Suppressor macrophage treated with lipopolysaccharide for 1 hour (primary cell): ENCODE measurements around the gene MCTP2.

ENCODE experiments used
- DNase-seq, 3 donors: peaks; one replicate each; pipeline ENCODE4 v3.0.0-alpha.2; 2020 to 2022

The MCTP2 gene

DNA sequence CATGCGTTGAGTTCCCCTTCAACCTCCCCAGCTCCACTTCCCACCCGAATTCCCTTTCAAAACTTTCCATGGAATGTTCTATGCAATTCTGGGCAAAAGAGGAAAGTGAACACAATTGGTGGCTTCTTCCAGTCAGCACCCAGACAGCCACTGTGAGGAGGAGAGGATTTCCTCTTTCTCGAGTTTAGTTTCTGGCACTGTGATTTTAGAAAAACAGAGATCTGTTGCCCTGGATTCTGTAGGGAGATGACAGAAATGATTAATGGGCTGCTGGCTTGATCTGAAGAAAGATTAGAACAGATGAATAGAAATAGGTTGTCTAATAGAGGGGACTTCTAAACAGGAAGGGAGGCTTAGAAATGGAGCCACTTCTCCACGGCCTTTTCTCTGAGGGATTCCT is 172.0 kb downstream of the MCTP2 start:
- DNase-seq, result peak; percentile 24 to 37 (median 25)

DNA sequence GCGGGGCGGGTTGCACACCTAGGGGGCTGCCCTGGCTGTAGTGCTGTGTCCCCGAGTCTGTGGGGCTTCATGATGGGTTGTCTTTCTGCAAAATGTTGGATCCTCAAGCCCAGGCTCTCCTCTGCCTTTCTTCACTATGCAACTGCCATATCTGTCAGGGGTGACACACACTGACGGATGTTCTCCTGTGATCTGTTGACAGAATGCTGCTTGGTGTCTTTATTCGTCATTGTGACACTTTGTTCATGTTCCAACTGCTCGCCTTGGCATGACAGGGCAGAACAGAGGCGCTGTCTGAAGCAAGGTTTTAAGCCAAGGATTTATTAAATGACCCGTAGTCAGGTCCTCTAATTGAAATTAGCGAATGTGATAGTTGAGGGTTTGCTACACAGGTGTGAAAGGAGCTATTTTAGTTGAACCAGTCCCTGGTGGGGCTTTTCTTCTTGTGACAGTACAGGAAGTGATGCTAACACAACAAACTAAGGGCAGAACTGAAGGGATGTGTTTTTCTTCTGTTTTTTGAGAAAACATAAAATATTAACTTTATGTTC is 173.4 kb downstream of the MCTP2 start:
- no peak for DNase-seq

DNA sequence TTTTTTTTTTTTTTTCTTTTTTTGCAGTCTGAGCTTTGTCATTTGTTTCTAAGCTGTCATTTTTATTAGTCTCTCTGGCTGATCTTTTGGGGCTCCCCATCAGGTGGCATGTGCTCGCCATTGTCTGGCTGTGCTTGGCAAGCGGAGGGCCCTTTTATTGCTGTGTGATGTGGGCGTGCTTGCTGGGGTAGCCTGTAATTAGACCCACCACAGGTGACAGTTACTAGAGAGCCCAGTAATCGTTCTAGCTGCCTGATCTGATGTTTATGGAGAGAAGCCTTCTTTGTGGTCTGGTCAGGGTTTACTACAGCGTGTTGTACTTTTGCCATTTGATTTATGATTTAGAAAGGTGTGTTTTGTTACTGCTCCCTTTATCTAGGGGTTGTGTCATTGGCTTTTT is 179.9 kb downstream of the MCTP2 start:
- DNase-seq, result no peak

DNA sequence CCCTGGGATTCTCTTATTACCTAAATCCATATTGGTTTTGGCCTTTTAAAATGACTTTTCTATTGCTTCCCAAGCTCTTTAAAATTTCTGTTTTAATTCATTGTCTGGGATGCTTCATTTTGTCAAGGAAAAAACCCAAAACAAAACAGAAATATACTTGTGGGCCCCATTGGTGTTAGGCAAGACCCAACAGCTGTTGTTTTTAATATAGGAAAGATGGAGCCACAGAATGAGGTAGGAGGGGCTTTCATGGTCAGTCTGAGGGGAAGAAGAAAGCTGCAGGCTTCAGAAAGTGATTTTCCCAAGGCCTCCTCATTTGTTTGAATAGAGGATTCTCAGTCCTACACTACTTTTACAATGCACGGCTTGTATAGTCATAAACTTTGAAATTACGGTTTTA is 180.5 kb downstream of the MCTP2 start:
- no peak for DNase-seq

DNA sequence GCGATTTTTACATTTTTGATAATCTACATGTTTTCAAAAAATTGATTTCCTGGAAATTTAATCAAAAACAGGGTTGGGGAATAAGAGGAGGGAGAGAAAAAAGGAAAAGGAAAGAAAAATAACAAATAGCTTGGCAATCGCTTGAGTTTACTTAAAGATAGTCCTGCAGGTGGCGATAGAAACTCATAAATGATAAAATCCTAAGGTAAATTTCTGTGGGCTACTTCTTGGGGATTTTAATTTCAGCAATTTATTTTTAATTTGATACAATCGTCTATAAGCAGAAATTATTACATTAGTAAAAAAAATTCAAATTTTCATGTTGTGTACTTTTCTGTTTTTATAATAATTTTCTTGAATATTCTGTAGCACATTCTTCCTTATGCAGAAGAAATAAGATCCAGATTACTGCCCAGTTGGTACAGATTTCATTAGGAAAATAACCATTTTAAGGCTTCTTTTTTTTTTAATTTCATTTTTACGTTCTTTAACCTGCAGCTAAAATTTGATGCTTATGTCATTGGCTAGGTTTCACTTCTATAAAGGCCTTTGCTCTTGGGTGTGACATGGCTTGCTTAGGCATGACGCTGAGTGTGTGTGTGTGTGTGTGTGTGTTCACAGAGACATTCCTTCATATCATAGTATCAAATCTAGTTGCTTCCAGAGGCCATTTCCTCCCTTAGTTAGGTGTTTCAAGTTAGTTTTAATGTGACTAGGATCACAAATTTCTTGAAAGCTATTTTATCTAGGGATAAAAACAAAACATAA is 181.8 kb downstream of the MCTP2 start:
- peak; percentile 44 to 60 (median 53) for DNase-seq

DNA sequence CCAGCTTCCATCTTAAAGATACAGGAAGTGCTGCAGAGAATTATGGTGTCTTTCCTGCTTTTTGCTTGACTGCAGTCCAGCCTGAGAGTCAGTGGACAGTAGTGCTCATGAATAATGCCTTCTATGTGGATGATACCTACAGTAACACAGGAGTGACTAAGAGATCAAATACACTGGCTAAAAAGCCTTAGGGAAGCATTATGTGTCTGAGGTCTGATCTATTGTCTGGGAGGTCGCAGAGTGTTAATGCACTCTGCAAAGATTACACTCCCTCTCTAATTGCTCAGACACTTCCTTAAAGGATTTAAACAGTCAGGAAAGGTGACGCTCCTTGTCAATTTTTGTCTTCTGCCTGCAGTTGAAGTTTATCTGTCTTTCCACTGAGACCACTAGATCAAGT is 183.6 kb downstream of the MCTP2 start:
- DNase-seq, result no peak

DNA sequence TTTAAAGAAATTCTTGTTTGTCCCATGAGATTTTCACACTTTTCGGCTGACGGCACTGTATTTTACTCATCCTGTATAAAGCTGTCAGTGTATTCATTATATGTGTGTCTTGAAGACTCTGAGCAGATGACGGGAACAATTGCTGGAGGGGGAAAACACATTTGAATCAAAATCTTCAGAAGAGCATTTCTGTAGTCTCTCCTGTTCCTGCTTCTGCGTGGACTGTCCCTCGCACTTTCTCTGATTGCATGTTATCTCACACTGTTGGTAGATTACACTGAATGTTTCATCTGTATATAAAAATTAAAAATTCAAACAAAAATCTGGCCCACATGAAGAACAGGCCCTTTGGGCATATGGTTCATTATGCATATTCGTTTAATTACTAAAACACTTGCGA is 184.9 kb downstream of the MCTP2 start:
- no peak for DNase-seq

DNA sequence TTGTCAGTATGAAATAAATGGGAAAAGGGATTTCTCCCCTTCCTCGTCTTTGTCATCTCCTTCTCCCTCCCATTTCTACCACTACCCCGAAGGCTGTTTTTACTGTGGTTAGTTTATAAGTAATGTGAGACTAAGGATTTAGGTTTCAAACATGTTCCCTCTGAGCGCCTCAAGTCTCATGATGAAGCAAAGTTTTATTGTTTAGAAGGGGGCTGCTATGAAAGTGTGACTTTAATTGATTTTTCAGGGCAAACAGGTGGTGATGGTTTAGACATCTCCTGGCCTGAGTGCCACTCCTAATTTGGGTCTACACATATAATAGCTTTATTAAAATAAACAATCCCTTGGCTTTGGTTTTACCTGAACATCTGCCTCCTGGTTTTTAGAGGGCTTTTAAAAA is 185.5 kb downstream of the MCTP2 start:
- DNase-seq, result no peak

DNA sequence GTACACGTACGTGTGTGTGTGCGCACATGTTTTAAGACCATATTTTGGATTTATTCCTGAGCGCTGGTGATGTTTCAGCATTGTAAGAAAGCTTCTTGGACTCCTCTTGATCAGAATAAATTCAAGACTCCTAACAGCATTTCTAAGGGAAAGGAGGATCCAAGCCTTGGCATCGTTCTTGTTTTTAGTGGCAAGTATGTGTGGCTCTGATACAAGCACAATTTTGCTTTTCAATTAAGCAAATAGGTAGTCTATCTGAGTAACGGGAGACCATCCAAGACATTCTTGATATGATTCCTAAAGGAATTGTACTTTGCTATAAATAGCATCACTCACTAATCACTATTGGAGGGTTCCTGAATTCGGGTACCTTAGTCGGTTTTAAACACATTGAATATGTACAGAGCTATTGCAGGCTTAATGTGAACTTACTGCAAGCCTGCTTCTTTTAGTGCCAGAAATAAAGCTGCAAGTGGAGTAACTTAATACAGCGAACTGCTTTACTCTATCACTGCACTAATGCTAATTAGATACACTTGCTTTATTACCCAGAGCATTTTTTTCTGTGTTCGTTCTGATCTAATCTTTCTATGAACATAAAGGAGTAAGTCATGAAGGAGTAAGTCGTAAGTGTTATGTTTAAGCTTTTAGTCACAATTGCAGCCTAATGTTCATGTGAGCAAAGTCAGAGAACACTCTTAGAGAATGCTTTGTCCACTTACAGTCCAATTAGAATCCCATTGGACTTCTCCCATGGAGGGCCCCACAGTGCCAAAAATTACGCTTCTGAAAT is 186.3 kb downstream of the MCTP2 start:
- no peak for DNase-seq

DNA sequence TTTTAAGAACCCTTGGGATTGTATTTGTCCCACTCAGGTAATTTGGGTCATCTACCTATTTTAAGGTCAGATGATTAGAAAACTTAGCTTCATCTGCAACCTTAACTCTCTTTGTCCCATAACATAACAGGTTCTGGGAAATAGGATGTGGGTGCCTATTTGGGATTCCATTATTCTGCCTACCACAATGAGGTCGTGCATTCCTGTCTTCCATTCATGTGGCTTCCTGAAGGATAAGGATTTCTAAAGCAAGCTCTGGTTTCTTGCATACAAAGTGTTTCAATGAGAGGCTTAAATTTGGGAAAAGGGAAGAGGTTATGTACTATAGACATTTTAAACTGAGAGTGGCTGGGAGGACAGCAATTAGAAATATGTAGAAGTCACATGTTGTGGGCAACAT is 190.3 kb downstream of the MCTP2 start:
- peak in 1 of 3 donors; percentile 10 for DNase-seq

DNA sequence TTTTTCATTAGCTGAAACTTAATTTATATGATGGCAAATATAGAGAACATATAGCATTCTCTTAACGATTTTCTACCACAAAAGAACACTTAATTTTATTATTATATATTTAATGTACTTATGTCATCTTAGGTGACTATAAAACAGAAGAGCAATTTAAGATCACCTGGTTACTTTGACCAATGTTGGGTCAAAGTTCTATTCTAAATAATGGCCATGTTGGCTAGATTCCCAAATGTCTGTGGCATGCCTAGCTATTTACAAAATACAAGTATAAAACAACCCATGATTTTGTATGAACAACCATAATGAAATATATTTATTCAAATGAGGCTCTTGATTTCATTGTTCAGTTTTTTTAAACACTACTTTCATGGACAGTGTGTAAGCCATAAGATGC is 200.9 kb downstream of the MCTP2 start:
- no peak for DNase-seq

DNA sequence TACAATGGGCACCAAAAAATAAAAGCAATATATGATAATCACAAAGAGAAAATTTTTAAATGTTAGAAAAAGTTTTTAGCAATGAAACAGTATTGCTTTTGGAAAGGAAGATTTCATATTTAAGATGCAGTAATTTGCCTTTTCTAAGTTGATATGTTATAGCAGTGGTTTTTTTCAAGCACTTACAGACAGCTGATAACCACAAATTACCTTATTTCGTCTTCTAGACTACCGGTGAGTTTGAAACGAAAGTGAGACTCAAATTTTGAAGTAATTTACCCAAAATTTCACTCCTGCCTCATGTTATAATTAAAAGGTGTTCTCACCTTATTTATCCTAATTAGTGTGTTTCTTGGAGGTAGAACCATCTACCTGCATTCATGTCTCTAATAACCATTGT is 207.8 kb downstream of the MCTP2 start:
- no peak for DNase-seq

DNA sequence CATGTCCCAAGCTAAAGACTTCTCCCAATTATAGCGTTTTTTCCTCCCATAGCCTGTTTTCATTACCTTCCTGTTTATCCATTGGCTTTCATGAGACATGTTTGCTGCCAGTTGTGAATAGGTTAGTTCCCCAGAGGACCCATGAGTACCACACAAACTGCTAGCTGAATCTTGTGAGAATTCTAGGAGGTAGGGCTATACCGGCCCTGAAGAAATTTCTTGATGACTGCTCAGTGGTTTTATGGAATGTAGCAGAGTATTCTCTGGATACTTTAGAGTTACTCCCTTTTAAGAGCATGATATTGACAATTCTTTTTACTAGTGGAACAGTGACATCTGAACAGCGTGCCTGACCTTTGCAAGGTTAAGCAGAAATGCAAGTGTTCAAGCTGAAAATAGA is 210.4 kb downstream of the MCTP2 start:
- no peak for DNase-seq

DNA sequence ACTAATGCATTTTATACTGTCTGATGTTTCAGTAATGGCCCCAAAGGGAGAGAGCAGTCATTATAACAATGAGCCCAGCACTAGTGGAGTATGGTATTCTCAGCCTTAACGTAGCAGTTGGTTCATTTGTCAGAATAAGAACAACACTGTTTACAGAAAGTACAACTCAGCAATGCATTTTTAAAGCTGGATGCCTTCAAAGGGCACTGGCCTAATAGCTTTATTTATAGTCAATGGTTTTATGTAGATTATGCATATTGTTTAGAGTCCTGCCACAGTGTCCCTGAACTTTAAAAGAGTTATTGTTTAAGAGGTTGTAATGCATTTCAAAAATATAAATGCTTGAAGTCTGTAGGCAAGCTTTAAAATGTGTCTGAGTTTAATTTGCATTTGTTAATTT is 211.1 kb downstream of the MCTP2 start:
- DNase-seq, result no peak

DNA sequence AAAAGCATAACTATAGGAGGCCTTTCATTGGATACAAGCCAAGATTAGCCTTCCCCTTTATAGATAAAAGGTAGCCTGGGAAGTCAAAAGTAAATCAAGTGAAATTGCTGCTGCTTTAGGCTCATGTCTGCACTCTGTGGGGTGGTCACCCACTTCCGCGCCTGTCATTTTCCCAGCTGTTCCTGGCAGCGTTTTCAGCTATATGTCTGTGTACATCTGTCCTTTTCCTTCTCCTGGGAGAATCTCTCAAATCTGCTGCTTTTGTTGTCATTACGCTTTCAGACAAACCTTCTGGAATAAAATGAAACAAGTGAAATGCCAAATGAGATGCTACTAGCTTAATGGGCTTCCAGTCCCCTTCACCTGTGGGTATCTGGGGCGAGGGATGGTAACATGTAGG is 211.8 kb downstream of the MCTP2 start:
- no peak for DNase-seq

DNA sequence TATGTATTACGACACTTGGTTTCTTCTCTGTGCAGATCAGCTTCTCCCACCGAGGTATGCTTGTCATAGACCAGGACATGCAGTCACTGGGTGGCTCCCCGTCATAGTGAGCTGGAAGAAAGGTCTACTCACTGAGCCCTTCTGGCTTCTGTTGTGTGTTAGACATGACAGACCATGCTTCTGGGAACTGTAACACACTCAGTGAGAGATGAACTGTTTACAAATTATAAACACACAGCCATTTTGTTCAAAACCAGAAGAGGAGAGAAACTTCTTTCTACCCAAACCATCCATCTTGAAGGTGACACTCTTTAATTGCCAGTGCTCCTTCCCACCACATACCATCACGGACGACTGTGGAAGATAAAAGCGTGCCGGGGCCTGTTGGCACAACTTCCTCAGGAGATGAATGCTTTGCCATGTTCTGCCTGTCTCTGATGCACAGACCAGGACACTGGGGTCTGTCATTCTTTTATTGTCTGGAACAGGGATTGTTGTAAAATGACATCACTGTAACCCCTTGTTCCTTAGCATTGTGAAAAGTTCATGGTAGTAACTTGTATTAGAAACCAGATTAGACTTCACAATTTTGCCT is 214.3 kb downstream of the MCTP2 start:
- DNase-seq, result no peak

DNA sequence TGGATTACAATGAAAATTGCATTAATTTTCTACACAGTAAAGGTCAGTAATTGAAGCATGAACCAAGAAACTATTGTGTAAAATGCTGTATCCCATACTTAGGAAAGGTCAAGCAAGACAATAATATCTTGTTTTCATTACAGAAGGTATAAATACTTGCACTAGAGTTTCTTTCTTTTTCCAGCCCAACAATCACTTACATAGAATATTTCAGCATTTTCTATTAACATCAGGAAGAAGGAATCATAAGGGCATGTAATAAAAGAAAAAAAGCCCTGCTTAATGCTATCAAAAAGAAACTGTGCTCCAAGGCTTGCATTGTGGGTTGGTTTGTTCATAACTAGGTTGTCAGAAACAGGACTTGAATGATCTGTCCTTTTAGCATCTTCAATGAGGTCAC is 215.1 kb downstream of the MCTP2 start:
- DNase-seq, result no peak

DNA sequence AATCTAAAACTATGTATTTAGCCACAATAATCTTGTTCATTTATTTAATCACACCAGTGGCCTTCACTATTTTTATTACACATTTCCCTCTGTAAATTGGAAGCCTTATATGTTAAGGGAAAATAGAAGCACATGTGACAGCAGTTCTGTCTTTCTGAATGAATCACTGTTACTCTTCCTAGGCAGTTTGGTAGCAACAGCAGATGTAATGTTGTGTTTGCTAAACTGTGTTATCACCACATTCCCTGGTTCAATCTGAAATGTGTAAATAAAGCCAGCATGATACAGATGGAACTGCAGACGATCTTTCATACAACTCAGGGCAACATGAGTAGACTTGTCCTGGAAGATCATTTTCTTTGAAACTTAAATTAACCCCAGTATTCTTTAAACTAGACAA is 220.1 kb downstream of the MCTP2 start:
- no peak for DNase-seq

DNA sequence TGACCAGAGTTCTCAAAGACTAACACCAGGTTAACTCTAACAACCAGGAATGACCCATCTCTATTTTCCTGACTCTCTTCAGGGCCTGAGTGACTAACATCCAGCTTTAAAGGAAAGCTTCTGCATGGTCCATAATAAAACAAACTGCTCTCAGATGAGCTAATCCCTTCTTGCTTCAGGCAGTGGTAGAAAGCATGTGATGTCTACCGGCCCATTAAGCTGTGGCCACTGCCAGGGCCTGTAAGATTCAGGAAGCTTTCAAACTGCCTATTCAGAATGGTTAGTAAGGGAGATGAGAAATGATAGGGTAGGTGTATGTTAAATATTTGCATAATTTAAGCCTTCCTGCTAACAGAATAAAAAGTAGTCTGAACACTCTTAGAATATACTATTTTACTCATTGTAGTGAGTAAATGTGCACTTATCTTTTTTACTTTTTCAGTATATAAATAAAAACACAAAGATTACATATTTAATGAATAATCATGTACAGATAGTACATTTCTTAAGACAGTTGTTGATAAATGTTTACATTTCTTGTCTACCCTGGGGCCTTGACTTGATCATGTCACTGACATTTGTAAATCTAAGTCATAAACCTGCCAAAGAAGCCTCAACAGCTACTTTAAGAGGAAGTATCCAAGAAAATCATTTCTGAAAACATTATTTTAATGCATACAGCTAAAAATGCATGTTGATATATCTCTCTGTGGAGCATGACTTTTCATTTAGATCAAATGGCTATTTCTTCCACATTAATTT is 222.0 kb downstream of the MCTP2 start:
- no peak for DNase-seq

DNA sequence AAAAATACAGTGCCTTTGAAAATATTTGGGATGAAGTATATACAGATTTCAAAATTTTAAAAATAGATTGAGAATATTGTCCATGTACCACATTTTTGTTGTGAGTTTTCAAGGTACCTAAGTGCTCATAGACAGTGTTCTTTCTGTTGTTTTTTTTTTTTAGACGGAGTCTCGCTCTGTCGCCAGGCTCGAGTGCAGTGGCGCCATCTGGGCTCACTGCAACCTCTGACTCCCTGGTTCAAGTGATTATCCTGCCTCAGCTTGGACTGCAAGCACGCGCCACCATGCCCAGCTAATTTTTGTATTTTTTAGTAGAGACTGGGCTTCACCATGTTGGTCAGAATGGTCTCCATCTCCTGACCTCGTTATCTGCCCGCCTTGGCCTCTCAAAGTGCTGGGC is 223.9 kb downstream of the MCTP2 start:
- DNase-seq, result no peak

DNA sequence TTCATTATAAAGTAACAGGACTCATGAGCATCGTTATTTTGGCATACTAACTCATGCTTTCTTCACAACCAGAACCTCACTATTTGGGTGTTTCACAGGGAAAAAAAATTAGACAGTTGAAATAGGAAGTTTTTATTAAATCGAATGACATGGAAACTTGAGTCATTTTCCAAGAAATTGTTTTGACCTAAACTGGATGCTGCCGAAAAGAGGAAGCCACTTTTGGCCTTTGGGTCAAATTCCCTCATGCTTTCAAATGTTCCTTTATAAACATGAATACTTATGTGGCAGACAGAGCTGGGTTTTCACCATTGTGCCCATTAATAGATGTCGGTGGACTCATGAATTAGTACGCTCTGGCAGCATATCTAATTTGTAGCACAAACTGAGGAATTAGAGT is 224.9 kb downstream of the MCTP2 start:
- DNase-seq, result peak; percentile 25 to 59 (median 25)

DNA sequence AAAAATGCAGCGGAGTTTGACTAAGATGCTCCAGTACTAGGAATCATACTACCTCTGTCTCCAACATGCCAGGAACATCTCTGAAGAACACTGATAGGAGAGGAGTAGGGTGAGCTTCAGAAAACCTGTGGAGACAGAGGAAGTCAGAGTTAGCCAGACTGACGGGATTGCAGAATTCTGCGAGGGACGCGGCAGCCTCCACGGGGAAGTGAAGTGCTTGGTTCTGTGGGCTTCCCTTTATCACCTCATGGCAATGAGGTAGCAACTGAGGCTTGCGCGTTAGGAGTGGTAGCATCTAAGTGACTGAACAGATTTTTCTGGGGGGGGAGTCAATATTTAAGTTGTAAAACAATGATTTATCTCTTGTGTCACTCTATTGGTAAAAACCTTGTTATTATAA is 226.3 kb downstream of the MCTP2 start:
- no peak for DNase-seq

DNA sequence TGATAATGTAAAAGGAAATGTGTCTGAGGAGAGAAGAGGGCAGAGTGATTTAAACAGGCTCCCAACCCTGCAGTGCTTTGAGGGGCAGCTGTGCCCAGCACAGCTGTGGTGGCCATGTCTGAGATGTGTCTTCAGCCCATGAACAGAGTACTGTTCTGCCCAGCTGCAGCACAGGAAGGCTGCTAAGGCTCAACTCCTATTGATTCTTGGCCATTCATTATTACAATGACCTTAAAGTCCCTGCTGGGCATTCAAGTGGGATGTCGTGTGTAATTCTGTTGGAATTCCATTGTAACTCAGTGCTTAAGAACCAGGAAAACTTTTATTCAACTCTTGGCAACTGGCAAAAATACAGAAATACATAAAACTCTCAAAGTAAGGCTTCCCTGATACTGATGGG is 229.3 kb downstream of the MCTP2 start:
- no peak for DNase-seq
